NCI-H1092 (cell line): ENCODE results near the gene TBCE.
"Not testable (repeated sequence)": the region's sequence is repeated elsewhere in the genome, so short reads cannot be mapped to it uniquely, and the experiment has no call there.

ENCODE experiments used
- DNase-seq: peaks from one replicate; lab custom pipeline; 2025; lab: John Stamatoyannopoulos, UW

TBCE gene

GRCh38 chr1:235455097-235455496, 87.9 kb downstream of the TBCE start:
- DNase-seq, result no peak

- no peak for DNase-seq
Measured at GRCh38 chr1:235455823-235456222, 88.6 kb downstream of the TBCE start.

GRCh38 chr1:235457856-235458255, 90.6 kb downstream of the TBCE start:
- not testable (repeated sequence) for DNase-seq

- no peak for DNase-seq
Measured at GRCh38 chr1:235460770-235461169, 93.5 kb downstream of the TBCE start.

- no peak for DNase-seq
Measured at GRCh38 chr1:235461954-235462353, 94.7 kb downstream of the TBCE start.

GRCh38 chr1:235462832-235463231, 95.6 kb downstream of the TBCE start:
- DNase-seq, result not testable (repeated sequence)

- DNase-seq, result no peak
Measured at GRCh38 chr1:235465066-235465465, 97.8 kb downstream of the TBCE start.

GRCh38 chr1:235468004-235468403, 100.8 kb downstream of the TBCE start:
- DNase-seq, result no peak

GRCh38 chr1:235468970-235469369, 101.7 kb downstream of the TBCE start:
- no peak for DNase-seq

- DNase-seq, result not testable (repeated sequence)
Measured at GRCh38 chr1:235469897-235470296, 102.7 kb downstream of the TBCE start.

- DNase-seq, result no peak
Measured at GRCh38 chr1:235470741-235471439, 103.7 kb downstream of the TBCE start.

- DNase-seq, result no peak
Measured at GRCh38 chr1:235473806-235474205, 106.6 kb downstream of the TBCE start.

GRCh38 chr1:235483090-235483489, 115.9 kb downstream of the TBCE start:
- no peak for DNase-seq

GRCh38 chr1:235485558-235485957, 118.3 kb downstream of the TBCE start:
- no peak for DNase-seq

GRCh38 chr1:235486321-235486720, 119.1 kb downstream of the TBCE start:
- DNase-seq, result no peak

- no peak for DNase-seq
Measured at GRCh38 chr1:235491644-235492043, 124.4 kb downstream of the TBCE start.

GRCh38 chr1:235494531-235494930, 127.3 kb downstream of the TBCE start:
- DNase-seq, result no peak

GRCh38 chr1:235495030-235495429, 127.8 kb downstream of the TBCE start:
- DNase-seq, result no peak

GRCh38 chr1:235495551-235495950, 128.3 kb downstream of the TBCE start:
- DNase-seq, result no peak

- DNase-seq, result no peak
Measured at GRCh38 chr1:235500971-235501540, 133.8 kb downstream of the TBCE start.
